D341Med (cell line): ENCODE results near the gene TRIM33.

Experiments used
- DNase-seq: peaks from one replicate; pipeline ENCODE4 v3.0.0; 2012; ENCODE audit warnings: low spot score

The TRIM33 gene

GRCh38 chr1:114350731-114351445 is 160.1 kb downstream of the TRIM33 start:
- DNase-seq = no peak

GRCh38 chr1:114349891-114350605 is 161.0 kb downstream of the TRIM33 start:
- no peak for DNase-seq

- no peak for DNase-seq
These were observed 163.4 kb downstream of the TRIM33 start for GRCh38 chr1:114347431-114348209.

GRCh38 chr1:114346480-114347029 is 164.4 kb downstream of the TRIM33 start:
- DNase-seq = peak; percentile 93

GRCh38 chr1:114345930-114346479 is 165.0 kb downstream of the TRIM33 start:
- peak; percentile 49 for DNase-seq

- no peak for DNase-seq
These were observed 166.3 kb downstream of the TRIM33 start for GRCh38 chr1:114344656-114345055.
